Lower lobe of right lung (tissue), 2 donors: ENCODE measurements around the gene LNPEP. TPM values are rescaled to one million over a fixed set of nuclear protein-coding genes. Genes with fewer than 3 reads are reported as not detected.

Experiments used
- ATAC-seq, 2 donors: fragments of 200-7000 bp; cut with Tn5 transposase; one replicate each; pipeline ENCODE4 v1.9.1; 2020 to 2022; ENCODE audit warnings: mild to moderate bottlenecking in 2 of 2, moderate library complexity in 2 of 2
- DNase-seq: peaks from one replicate; pipeline ENCODE4 v3.0.0-alpha.2; 2020
- H3K27ac ChIP-seq: fragments of 200-600 bp; one replicate; pipeline ENCODE4 v1.8.0; 2022
- H3K27me3 ChIP-seq: fragments of 200-600 bp; one replicate; pipeline ENCODE4 v1.8.0; 2022; ENCODE audit warnings: low read depth
- H3K36me3 ChIP-seq: fragments of 200-600 bp; one replicate; pipeline ENCODE4 v1.8.0; 2022; ENCODE audit warnings: mild to moderate bottlenecking
- H3K4me1 ChIP-seq: fragments of 200-600 bp; one replicate; pipeline ENCODE4 v1.8.0; 2022
- H3K4me3 ChIP-seq: fragments of 200-600 bp; one replicate; pipeline ENCODE4 v1.8.0; 2022; ENCODE audit warnings: mild to moderate bottlenecking
- H3K9me3 ChIP-seq: fragments of 200-600 bp; one replicate; pipeline ENCODE4 v1.8.0; 2022
- CTCF ChIP-seq: fragments of 200-600 bp; IDR thresholded peaks from one replicate; pipeline ENCODE4 v1.8.0; 2022; ENCODE audit warnings: antibody characterized with exemption, mild to moderate bottlenecking
- intact Hi-C: fragments of 100-400 bp; cut with DNase I; formaldehyde crosslinking; loops from one replicate; pipeline ENCODE4 v1.11.0; 2022
- total RNA-seq: library from RNA; stranded (reverse); fragmentation: NEBNext Ultra II Directional; extraction: Animal tissue kit (Norgen Biotek cat#: 25700); gene quantifications from one replicate; pipeline ENCODE4 v1.2.1, GENCODE V29; 2021
- donor health status: DM: no; HTN: yes; CAD: no; lungs with severe emphysema.

The LNPEP gene
- total RNA-seq, 1 donor from 2014 or later = 59.6 TPM

GRCh38 chr5:97009921-97010320, 74.0 kb downstream of the LNPEP start:
- intact Hi-C loops = no loop called here
- ATAC-seq (no peak), DNase-seq (no peak)
- H3K4me3 ChIP-seq = no peak overlapping the region
- peaks cover 43% of the 10 kb centered on the region for H3K36me3 ChIP-seq
- peaks cover 11% of the 10 kb centered on the region for H3K4me1 ChIP-seq
- H3K27ac ChIP-seq = no peak overlapping the region
- no peaks in the 10 kb centered on the region for H3K9me3 ChIP-seq
- no peaks in the 10 kb centered on the region for H3K27me3 ChIP-seq
- TF ChIP-seq CTCF = no peak

- TF ChIP-seq CTCF = no peak
- H3K36me3 ChIP-seq = peaks cover 43% of the 10 kb centered on the region
- no peak for ATAC-seq
- peaks cover 11% of the 10 kb centered on the region for H3K4me1 ChIP-seq
- no peak for DNase-seq
- no peaks in the 10 kb centered on the region for H3K9me3 ChIP-seq
- no peak overlapping the region for H3K27ac ChIP-seq
- H3K4me3 ChIP-seq = no peak overlapping the region
- H3K27me3 ChIP-seq = no peaks in the 10 kb centered on the region
- intact Hi-C loops = no loop called here
Observed at GRCh38 chr5:97010606-97011005, 74.7 kb downstream of the LNPEP start.

DNA sequence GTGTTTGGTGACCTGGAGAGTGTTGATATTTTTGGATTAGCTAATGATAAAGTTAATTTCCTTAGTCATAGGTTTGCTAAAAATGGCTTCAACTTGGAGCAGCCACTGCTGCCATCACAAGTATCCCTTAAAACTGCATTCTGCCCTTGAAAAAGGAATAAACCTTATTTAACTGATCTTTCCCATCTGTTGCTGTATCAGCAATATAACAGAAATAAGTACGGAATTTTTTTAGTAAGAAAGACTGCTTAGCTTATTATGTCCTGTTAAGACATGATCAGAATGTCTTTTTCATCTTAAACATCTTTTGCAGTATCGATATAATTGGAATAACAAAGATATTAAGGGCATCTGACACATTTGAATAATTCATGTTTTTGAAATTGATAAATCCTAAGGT, 75.7 kb downstream of the LNPEP start:
- Histone ChIP-seq H3K27ac (no peak overlapping the region), H3K4me1 (peaks cover 11% of the 10 kb centered on the region), H3K36me3 (peaks cover 44% of the 10 kb centered on the region), H3K27me3 (no peaks in the 10 kb centered on the region), H3K9me3 (no peaks in the 10 kb centered on the region), H3K4me3 (no peak overlapping the region)
- ATAC-seq (no peak), DNase-seq (no peak)
- intact Hi-C loops = no loop called here
- TF ChIP-seq CTCF = no peak

DNA sequence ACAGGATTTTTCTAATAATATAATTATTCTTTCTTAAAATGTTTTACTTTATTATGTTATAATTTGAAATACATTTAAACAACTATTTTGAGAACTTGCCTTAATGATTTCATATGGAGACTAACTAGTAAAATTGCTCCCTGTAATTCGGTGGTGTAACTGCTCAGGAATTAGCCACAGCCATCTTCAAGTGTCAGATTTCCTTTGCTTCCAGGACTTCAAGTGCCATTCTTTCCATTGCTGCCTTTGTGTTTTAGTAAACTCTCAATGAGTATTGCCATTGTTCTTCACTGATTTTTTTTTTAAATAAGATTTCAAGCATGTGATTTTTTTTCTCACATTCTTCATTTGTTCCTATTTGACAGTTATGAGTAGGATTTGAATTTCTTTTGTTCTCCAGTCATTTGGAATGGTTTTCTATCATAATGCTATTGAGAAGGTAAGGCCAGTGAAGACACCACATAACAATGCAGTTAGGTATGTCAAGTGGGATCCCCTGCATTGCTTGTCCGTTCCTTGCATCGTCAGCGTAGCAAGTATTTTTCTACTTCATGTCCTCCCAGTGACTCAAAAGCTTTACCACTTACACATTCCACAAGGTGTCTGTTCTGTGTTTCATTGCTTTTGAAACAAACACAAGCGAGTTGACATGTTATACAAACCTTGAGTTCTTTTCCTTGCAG, 83.7 kb downstream of the LNPEP start:
- Histone ChIP-seq H3K9me3 (no peaks in the 10 kb centered on the region), H3K4me3 (no peak overlapping the region), H3K27ac (no peak overlapping the region), H3K36me3 (peaks cover 86% of the 10 kb centered on the region), H3K27me3 (no peaks in the 10 kb centered on the region), H3K4me1 (no peaks in the 10 kb centered on the region)
- ATAC-seq (peak; percentile 30 to 80), DNase-seq (no peak)
- TF ChIP-seq CTCF = no peak
- intact Hi-C loops = no loop called here

DNA sequence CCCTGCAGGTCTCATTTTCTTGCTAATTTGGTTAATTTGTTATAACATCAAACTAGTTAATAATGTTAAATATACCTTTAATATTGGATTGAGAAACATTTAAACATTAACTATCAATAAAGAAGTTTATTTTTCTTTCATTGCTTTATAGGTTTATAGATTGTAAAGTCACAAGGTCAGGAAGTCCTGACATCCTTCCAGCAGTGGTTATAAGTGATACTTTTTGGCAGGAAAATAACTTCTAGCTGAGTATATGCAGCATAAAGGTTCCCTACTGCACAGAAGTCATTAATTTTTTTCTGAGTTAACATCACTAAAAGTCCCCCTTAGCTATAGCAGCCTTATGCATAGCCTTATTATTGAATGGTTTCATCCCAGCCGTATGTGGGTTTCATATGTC, 85.5 kb downstream of the LNPEP start:
- TF ChIP-seq CTCF = no peak
- no peak for DNase-seq
- H3K9me3 ChIP-seq = no peaks in the 10 kb centered on the region
- no peak overlapping the region for H3K4me3 ChIP-seq
- H3K27me3 ChIP-seq = no peaks in the 10 kb centered on the region
- no peak for ATAC-seq
- peaks cover 85% of the 10 kb centered on the region for H3K36me3 ChIP-seq
- H3K27ac ChIP-seq = no peak overlapping the region
- no peaks in the 10 kb centered on the region for H3K4me1 ChIP-seq
- intact Hi-C loops = no loop called here
